COR-L47 (cell line): ENCODE data around the gene PIGQ.

Experiments used
- DNase-seq: peaks from one replicate; lab custom pipeline; 2025; lab: John Stamatoyannopoulos, UW

The PIGQ gene

DNA sequence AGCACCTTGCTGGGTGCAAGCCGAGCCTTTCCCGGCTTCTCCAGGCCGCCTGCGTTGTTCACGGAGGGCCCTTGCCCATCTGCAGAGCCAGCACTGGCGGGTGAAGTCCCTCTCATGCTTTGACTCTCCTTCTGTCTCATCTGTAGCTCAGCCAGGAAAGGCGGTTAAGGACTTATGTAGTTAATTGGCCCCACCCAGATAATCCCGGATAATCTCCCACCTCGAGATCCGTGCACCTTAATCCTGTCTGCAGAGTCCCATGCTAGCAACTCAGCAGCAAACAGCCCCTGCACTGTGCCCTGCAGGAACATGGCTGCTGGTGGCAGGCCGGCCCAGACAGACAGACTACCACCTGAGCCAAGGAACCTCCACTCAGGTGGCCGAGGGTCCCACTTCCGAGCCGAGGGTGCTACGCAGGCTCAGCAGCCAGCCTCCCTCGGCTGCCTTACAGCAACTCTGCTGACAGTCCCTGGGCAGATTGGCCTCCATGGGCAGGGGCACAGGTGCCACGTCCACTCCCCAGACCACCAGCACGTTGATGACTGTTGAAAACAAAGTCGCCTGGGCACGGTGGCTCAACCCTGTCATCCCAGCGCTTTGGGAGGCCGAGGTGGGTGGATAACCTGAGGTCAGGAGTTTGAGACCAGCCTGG is 37.0 kb downstream of the PIGQ start:
- no peak for DNase-seq

DNA sequence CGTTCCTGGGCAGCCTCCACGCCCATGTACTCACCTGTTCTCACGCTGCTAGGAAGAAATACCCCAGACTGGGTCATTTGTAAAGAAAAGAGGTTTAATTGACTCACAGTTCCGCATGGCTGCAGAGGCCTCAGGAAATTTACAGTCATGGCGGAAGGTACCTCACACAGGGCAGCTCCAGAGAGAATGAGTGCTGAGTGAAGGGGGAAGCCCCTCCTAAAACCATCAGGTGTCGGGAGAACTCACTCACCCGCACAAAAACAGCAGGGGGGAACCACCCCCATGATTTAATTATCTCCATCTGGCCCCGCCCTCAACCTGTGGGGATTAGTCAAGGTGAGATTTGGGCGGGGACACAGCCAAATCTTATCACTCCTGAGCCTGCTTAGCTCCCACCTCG is 38.3 kb downstream of the PIGQ start:
- DNase-seq, result no peak

DNA sequence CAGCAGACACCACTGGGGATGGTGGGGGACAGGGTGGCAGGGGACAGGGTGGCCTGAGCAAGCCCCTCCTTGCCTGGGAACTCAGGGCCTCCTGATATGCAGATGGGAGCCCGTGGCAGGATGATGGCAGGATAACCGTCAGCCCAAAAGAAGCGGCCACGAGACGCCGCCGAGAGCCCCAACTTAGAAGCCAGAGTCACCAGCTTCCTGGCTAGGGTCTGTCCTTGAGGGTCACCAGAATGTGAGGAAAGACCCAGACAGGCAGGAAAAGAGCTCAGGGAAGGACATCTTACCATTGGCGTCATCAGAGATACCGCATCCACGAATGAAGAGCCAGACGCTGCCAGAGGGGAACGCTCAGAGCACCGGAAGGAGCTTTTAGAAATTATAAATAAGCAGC is 39.5 kb downstream of the PIGQ start:
- DNase-seq, result no peak

- DNase-seq, result no peak
Measured at GRCh38 chr16:609984-610383, 40.2 kb downstream of the PIGQ start.

- no peak for DNase-seq
Measured at GRCh38 chr16:610513-611381, 41.0 kb downstream of the PIGQ start.

GRCh38 chr16:615122-615521 is 45.4 kb downstream of the PIGQ start:
- no peak for DNase-seq

DNA sequence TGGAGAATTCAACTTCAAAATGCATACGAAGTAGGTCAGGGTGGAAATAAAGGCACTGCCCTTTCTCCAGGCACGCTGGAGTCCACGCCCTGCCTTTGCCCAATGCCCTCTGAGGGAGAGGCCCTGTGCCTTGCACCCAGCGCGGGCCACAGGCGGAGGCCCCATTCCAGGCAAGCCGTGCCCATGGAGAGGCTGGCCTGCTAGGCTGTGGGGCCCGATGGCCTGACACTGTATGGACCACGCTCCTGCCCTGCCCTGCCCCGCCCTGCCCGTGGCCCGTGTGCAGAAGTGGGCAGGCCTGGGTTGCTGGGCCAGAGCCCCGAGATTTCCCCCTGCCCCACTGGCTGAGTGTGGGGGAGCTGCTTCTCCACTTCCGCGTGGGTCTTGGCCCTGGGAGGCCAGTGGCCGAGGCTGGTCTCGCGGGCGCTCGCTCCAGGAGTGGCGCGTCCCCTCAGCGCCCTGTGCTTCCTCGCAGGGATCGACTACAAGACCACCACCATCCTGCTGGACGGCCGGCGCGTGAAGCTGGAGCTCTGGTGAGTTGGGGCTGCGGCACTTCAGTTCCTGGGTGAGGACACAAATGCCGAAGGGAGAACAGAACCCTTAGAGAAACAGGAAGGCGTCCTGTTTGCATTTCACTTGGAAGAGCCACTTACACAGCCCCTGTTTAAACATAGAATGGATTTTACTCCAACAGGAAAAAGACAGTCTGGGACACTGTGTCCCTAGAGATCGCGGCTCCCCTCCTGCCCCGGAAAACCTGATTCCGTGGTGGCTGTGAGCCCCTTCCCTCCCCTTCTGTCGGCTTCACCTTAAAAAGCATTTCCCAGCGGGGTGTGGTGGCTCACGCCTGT is 47.2 kb downstream of the PIGQ start:
- DNase-seq, result no peak

- DNase-seq, result no peak
Measured at GRCh38 chr16:617855-618254, 48.1 kb downstream of the PIGQ start.

DNA sequence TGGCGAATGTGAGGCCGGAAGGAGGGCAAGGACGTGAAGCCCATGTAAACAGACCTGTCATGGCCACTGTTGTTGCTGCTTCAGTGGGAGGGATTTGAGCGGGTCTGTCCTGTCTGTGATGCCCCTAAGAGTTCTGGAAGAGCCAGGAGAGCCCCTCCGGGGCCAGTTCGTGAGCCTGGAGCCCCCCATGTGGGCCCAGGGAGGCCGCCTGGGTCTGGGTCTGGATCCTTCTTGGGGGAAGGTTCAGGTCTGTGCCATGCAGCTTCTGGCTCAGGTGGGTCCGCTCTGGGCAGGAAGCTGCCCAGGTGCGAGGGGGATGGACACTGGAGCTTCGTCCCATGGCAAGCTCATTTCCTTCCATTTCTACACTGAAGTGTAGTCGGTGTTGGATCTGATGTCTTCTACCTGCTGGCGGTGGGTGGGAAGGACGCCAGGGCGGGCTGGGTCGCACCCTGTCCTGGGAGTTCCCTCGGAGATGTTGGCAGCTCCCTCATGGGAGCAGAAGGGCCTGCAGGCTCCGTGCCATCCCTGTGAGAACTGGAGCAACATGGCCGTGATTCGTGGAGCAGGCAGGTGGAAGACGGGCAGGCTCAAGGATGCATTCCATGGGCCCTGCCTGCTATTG is 49.8 kb downstream of the PIGQ start:
- no peak for DNase-seq

DNA sequence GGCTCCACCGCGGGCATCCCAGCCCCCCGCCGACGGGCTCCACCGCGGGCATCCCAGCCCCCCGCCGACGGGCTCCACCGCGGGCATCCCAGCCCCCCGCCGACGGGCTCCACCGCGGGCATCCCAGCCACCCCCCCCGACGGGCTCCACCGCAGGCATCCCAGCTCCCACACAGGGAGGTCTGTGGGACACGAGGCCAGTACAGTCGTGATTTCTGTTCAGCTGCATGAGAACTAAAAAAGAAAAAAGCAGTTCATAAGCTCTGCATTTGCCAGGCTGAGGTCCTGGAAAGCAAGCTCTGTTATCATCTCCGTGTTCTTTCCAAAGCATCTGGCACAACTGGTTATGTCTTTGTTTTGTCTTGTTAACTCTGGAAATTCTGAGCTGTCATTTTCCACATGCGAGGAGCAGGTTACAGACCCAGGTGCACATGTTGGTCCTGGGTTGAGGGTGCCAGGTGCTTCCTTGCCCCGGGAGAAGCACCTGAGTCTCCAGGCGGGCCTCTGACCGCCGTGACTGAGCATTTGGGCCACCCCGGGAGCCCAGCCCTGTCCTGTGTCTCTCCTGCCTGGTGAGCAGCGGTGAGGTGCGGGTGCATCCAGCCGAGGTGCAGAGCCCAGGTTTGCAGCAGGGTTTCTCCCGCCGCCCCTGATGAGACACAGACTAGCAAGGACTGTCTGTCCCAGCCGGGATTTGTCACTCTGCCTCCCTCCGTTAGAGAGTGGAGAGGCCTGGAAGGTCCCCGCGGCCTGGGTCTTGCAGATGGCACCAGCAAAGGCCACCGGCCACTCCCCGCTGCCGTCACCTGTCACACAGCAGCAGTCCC is 51.1 kb downstream of the PIGQ start:
- DNase-seq, result no peak

GRCh38 chr16:621526-622105 is 51.8 kb downstream of the PIGQ start:
- peak; percentile 45 for DNase-seq

- DNase-seq, result no peak
Measured at GRCh38 chr16:622920-623280, 53.1 kb downstream of the PIGQ start.

- DNase-seq, result no peak
Measured at GRCh38 chr16:624526-625070, 54.8 kb downstream of the PIGQ start.

GRCh38 chr16:625117-625976 is 55.6 kb downstream of the PIGQ start:
- no peak for DNase-seq

GRCh38 chr16:625977-626765 is 56.4 kb downstream of the PIGQ start:
- DNase-seq, result no peak

- no peak for DNase-seq
Measured at GRCh38 chr16:626787-627453, 57.2 kb downstream of the PIGQ start.

GRCh38 chr16:627454-628239 is 57.9 kb downstream of the PIGQ start:
- peak; percentile 83 for DNase-seq
